NCI-H2227 (cell line): ENCODE data around the gene NLGN2.

Experiments
- DNase-seq: peaks from one replicate; lab custom pipeline; 2025; ENCODE audit not compliant: unreplicated experiment; lab: John Stamatoyannopoulos, UW

Gene NLGN2

DNA sequence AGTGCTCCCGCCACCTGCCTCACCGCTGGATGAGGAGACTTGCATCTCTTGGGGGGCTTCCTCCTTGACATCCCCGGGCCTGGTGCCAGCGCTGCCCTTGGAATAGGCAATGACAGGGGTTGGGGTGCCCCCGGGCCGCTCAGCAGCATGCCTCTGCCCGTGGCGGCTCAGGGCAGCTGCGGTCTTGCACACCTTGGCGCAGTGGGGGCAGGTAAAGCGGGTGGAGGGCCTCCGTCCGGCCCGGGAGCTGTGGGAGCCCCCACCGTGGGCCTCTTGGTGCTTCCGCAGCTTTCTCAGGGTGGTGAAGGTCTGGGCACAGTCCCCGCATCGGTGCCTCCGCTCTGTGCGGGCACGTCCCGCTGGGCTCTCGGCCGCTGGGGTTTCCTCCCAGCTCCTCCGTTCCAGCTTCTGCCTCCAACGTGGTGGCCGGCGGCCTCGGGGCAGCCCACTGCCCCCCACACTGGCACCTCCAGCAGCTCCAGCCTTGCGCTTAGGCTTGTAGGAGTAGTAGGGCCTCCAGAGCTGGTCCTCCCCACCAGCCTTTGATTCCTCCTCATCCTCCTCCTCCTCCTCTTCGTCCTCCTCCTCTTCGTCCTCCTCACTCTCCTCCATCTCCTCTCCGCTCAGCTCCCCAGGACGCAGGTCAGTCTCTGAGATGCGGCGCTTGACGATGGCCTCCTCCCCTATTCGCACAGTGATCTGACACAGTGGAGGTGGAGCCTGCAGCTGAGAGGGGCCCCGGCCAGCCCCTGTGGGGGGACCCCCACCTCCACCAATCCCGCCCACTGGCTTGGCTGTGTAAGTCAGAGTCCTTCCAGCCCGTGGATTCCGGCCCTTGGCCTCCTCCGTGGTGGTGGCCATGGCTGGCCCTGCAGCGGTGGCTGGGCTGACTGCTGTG lies 55.1 kb downstream of the NLGN2 start:
- DNase-seq, result no peak

DNA sequence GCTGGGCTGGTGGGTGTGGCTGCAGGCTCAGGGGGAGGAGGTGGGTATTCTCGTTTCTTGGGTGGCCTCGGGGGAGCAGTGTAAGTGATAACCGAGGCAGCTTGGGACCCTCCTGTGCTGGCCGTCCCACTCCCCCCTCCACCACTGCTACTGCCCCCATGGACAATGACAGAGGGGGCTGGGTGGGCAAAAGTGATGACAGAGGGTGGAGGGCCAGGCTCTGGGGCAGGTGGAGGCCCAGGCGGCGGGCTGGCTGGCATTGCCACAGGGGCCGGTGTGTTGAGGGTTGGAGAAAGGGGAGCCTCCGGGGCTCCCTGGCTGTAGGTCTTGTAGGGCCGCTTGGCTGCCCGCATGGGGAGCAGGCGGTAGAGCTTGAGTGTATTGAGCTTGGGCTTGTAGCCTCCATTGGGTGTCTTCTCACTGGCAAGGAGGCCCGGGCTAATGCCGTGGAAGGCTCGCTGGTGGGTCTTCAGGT lies 55.8 kb downstream of the NLGN2 start:
- DNase-seq, result no peak

GRCh38 chr17:7464081-7464480 lies 56.4 kb downstream of the NLGN2 start:
- DNase-seq, result no peak

DNA sequence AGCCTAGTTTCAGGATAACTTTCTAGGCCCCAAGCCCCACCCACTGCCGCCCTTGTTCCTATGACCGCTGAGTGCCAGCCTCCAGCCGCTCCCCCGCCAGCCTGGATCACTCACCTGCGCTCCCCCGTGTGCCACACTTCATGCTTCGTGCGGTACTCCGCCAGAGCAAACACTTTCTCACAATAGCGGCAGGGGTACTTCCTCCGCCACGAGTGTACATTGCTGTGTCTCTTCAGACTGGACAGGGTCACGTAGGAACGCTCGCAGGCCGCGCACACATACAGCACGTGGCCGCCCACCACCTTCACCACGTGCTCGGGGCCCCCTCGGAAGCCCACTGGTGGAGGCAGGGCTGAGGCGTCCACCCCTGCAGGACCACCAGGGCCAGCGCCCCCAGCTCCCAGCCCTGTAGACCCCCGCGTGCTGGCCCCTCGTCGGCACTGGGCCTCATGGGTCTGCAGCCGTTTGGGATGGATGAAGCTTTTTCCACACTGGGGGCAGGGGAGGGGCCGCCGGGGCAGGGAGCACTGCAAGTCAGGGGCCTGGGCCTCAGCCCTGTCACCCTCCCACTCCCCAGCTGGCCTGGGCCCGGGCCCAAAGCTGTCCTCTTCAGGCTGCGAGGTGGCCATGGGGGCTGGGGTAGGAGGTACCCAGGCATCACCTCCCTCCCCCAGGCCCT lies 58.1 kb downstream of the NLGN2 start:
- no peak for DNase-seq

GRCh38 chr17:7466318-7466638 lies 58.6 kb downstream of the NLGN2 start:
- no peak for DNase-seq

GRCh38 chr17:7466639-7467341 lies 59.1 kb downstream of the NLGN2 start:
- DNase-seq, result no peak

GRCh38 chr17:7467498-7467897 lies 59.9 kb downstream of the NLGN2 start:
- DNase-seq, result no peak

GRCh38 chr17:7468290-7468689 lies 60.6 kb downstream of the NLGN2 start:
- no peak for DNase-seq

- DNase-seq, result no peak
These were observed 61.3 kb downstream of the NLGN2 start for GRCh38 chr17:7468804-7469389.
